ENCODE data around the gene PLP2.

Gene PLP2

GRCh38 chrX:49187526-49187925 lies 15.8 kb downstream of the PLP2 start:
- DNase-seq: no peak

GRCh38 chrX:49188468-49189076 lies 16.9 kb downstream of the PLP2 start:
- DNase-seq: no peak

- DNase-seq: no peak
Observed at GRCh38 chrX:49189606-49190005, 17.9 kb downstream of the PLP2 start.

GRCh38 chrX:49190821-49191573 lies 19.3 kb downstream of the PLP2 start:
- peak; percentile 85 for DNase-seq

GRCh38 chrX:49191574-49192011 lies 19.9 kb downstream of the PLP2 start:
- DNase-seq: peak; percentile 52

- peak; percentile 56 for DNase-seq
Observed at GRCh38 chrX:49192722-49193328, 21.1 kb downstream of the PLP2 start.

GRCh38 chrX:49193542-49193964 lies 21.9 kb downstream of the PLP2 start:
- DNase-seq: no peak

GRCh38 chrX:49197543-49198087 lies 25.9 kb downstream of the PLP2 start:
- no peak for DNase-seq

GRCh38 chrX:49198540-49199314 lies 27.0 kb downstream of the PLP2 start:
- DNase-seq: peak; percentile 5

- no peak for DNase-seq
Observed at GRCh38 chrX:49199315-49199595, 27.6 kb downstream of the PLP2 start.

GRCh38 chrX:49199906-49200771 lies 28.4 kb downstream of the PLP2 start, which contains the start of gene SYP:
SYP (minus strand) TSS chrX:49200193; CDS start chrX:49200186, 7 bp downstream.
- DNase-seq: peak; percentile 89

- DNase-seq: no peak
Observed at GRCh38 chrX:49202022-49202421, 30.3 kb downstream of the PLP2 start.

GRCh38 chrX:49203536-49203935 lies 31.8 kb downstream of the PLP2 start:
- DNase-seq: no peak

GRCh38 chrX:49204017-49204416 lies 32.3 kb downstream of the PLP2 start:
- DNase-seq: no peak

- no peak for DNase-seq
Observed at GRCh38 chrX:49204709-49205108, 33.0 kb downstream of the PLP2 start.

- no peak for DNase-seq
Observed at GRCh38 chrX:49205443-49205842, 33.7 kb downstream of the PLP2 start.

GRCh38 chrX:49206543-49206942 lies 34.8 kb downstream of the PLP2 start:
- DNase-seq: no peak

GRCh38 chrX:49208399-49208798 lies 36.7 kb downstream of the PLP2 start:
- DNase-seq: no peak

GRCh38 chrX:49209434-49210251 lies 37.9 kb downstream of the PLP2 start:
- no peak for DNase-seq

GRCh38 chrX:49210406-49210805 lies 38.7 kb downstream of the PLP2 start:
- no peak for DNase-seq

GRCh38 chrX:49211074-49211473 lies 39.4 kb downstream of the PLP2 start:
- DNase-seq: no peak
